Umbilical cord (tissue), 2 donors: ENCODE data around the gene USF2. TPM values are rescaled to one million over a fixed set of nuclear protein-coding genes. Genes with fewer than 3 reads are reported as not detected.

Experiments
- DNase-seq: peaks from one replicate; pipeline ENCODE4 v3.0.0-alpha.2; 2015; ENCODE audit warnings: low spot score
- total RNA-seq: library from RNA; depleted of rRNA; stranded (reverse); fragments of >200 nt; gene quantifications from one replicate; pipeline ENCODE4 v1.2.3, GENCODE V29; 2014; ENCODE audit warnings: low replicate concordance; ENCODE audit not compliant: insufficient read depth

USF2 gene
- total RNA-seq, 1 donor from 2014 or later = 40.2 TPM

GRCh38 chr19:35298561-35298972 is 29.8 kb downstream of the USF2 start:
- no peak for DNase-seq

- no peak for DNase-seq
Observed at GRCh38 chr19:35299523-35300338, 31.0 kb downstream of the USF2 start.

GRCh38 chr19:35300339-35300649 is 31.5 kb downstream of the USF2 start:
- no peak for DNase-seq

- no peak for DNase-seq
Observed at GRCh38 chr19:35301961-35302360, 33.2 kb downstream of the USF2 start.

GRCh38 chr19:35302446-35302845 is 33.7 kb downstream of the USF2 start:
- DNase-seq = no peak

GRCh38 chr19:35303357-35303915 is 34.7 kb downstream of the USF2 start:
- no peak for DNase-seq

- DNase-seq = no peak
Observed at GRCh38 chr19:35304036-35304435, 35.3 kb downstream of the USF2 start.

GRCh38 chr19:35305181-35305580 is 36.4 kb downstream of the USF2 start:
- no peak for DNase-seq

- no peak for DNase-seq
Observed at GRCh38 chr19:35306473-35307246, 37.9 kb downstream of the USF2 start.

- DNase-seq = no peak
Observed at GRCh38 chr19:35307931-35308330, 39.2 kb downstream of the USF2 start.

GRCh38 chr19:35308910-35309309 is 40.1 kb downstream of the USF2 start:
- DNase-seq = no peak

GRCh38 chr19:35309481-35310279 is 40.9 kb downstream of the USF2 start:
- DNase-seq = peak; percentile 89

GRCh38 chr19:35310331-35310730 is 41.6 kb downstream of the USF2 start:
- no peak for DNase-seq

GRCh38 chr19:35310811-35311465 is 42.2 kb downstream of the USF2 start:
- DNase-seq = no peak

GRCh38 chr19:35311901-35312665 is 43.3 kb downstream of the USF2 start:
- no peak for DNase-seq

- no peak for DNase-seq
Observed at GRCh38 chr19:35313587-35313986, 44.8 kb downstream of the USF2 start.

GRCh38 chr19:35314031-35314430 is 45.3 kb downstream of the USF2 start:
- no peak for DNase-seq

- DNase-seq = no peak
Observed at GRCh38 chr19:35314858-35315470, 46.2 kb downstream of the USF2 start.

GRCh38 chr19:35315883-35316282 is 47.1 kb downstream of the USF2 start:
- DNase-seq = no peak

- no peak for DNase-seq
Observed at GRCh38 chr19:35316560-35316959, 47.8 kb downstream of the USF2 start.
